Activated B cell treated with CpG ODN at 0.5 μM for 24 hours (primary cell): ENCODE measurements around the gene SLC36A2. TPM values are rescaled to one million over a fixed set of nuclear protein-coding genes. Genes with fewer than 3 reads are reported as not detected.

Experiments
- ATAC-seq: fragments of 200-7000 bp; cut with Tn5 transposase; one replicate; pipeline ENCODE4 v1.10.0; 2021; ENCODE audit warnings: low read depth, mild to moderate bottlenecking, moderate library complexity
- CTCF ChIA-PET: fragments of 350-600 bp; sonication (Branson Sonifier 250); formaldehyde crosslinking; loops from one replicate; lab custom pipeline; 2021; ENCODE audit warnings: antibody characterized with exemption; lab: Charles Lee
- POLR2A ChIA-PET: fragments of 350-600 bp; sonication (Branson Sonifier 250); formaldehyde crosslinking; loops from one replicate; lab custom pipeline; 2021; ENCODE audit warnings: antibody characterized with exemption; lab: Charles Lee
- DNase-seq: peaks from one replicate; pipeline ENCODE4 v3.0.0; 2022
- H3K27ac Mint-ChIP-seq: one replicate; pipeline ENCODE4 v1.8.0; 2020; ENCODE audit warnings: mixed read lengths
- H3K27me3 Mint-ChIP-seq: one replicate; pipeline ENCODE4 v1.8.0; 2021; ENCODE audit warnings: mixed read lengths
- H3K36me3 Mint-ChIP-seq: one replicate; pipeline ENCODE4 v1.8.0; 2021; ENCODE audit warnings: low read depth, mixed read lengths
- H3K4me1 Mint-ChIP-seq: one replicate; pipeline ENCODE4 v1.8.0; 2021; ENCODE audit warnings: mixed read lengths
- H3K4me3 Mint-ChIP-seq: one replicate; pipeline ENCODE4 v1.8.0; 2020; ENCODE audit warnings: mild to moderate bottlenecking, mixed read lengths
- H3K9me3 Mint-ChIP-seq: one replicate; pipeline ENCODE4 v1.8.0; 2020; ENCODE audit warnings: mixed read lengths
- CTCF ChIP-seq: fragments of 200-600 bp; IDR thresholded peaks from one replicate; pipeline ENCODE4 v1.8.0; 2022; ENCODE audit warnings: antibody characterized with exemption, mild to moderate bottlenecking
- intact Hi-C: fragments of 100-400 bp; cut with micrococcal nuclease; formaldehyde crosslinking; loops from one replicate; pipeline ENCODE4 v1.15.1; 2024
- total RNA-seq: library from RNA; stranded (reverse); gene quantifications from 2 replicates; pipeline ENCODE4 v1.2.3, GENCODE V29; 2022

The SLC36A2 gene
- total RNA-seq, 1 donor from 2014 or later, result not detected

- Mint-ChIP-seq H3K27ac (no peak overlapping the region), H3K27me3 (peaks cover 10% of the 10 kb centered on the region), H3K4me3 (no peak overlapping the region), H3K36me3 (no peaks in the 10 kb centered on the region), H3K9me3 (no peaks in the 10 kb centered on the region), H3K4me1 (no peaks in the 10 kb centered on the region)
- ChIA-PET POLR2A (interaction anchor here (0.6 kb wide), 1 partner anchor 119 kb away, joined by 3 read pairs; no protein-coding TSS in a partner anchor), CTCF (no interaction called here)
- DNase-seq (no peak), ATAC-seq (no peak)
- TF ChIP-seq CTCF, result no peak
- intact Hi-C loops, result no loop called here
Observed at GRCh38 chr5:151332857-151333256, 14.5 kb downstream of the SLC36A2 start.

- no peaks in the 10 kb centered on the region for H3K27me3 Mint-ChIP-seq
- no peak overlapping the region for H3K27ac Mint-ChIP-seq
- ChIA-PET CTCF (interaction anchor here (0.8 kb wide), 1 partner anchor 13 kb away, joined by 3 read pairs; no protein-coding TSS in a partner anchor), POLR2A (no interaction called here)
- no peak for TF ChIP-seq CTCF
- ATAC-seq (no peak), DNase-seq (no peak)
- no peak overlapping the region for H3K4me3 Mint-ChIP-seq
- no peaks in the 10 kb centered on the region for H3K36me3 Mint-ChIP-seq
- intact Hi-C loops, result no loop called here
- H3K9me3 Mint-ChIP-seq, result no peaks in the 10 kb centered on the region
- H3K4me1 Mint-ChIP-seq, result no peaks in the 10 kb centered on the region
Observed at GRCh38 chr5:151328734-151329133, 18.6 kb downstream of the SLC36A2 start.

- H3K4me3 Mint-ChIP-seq, result no peak overlapping the region
- intact Hi-C loops, result no loop called here
- ChIA-PET POLR2A (no interaction called here), CTCF (no interaction called here)
- H3K27me3 Mint-ChIP-seq, result no peaks in the 10 kb centered on the region
- DNase-seq (no peak), ATAC-seq (no peak)
- no peaks in the 10 kb centered on the region for H3K9me3 Mint-ChIP-seq
- TF ChIP-seq CTCF, result no peak
- H3K36me3 Mint-ChIP-seq, result no peaks in the 10 kb centered on the region
- H3K27ac Mint-ChIP-seq, result no peak overlapping the region
- H3K4me1 Mint-ChIP-seq, result no peaks in the 10 kb centered on the region
Observed at GRCh38 chr5:151327585-151327984, 19.8 kb downstream of the SLC36A2 start.

GRCh38 chr5:151326266-151326665 is 21.1 kb downstream of the SLC36A2 start:
- ChIA-PET POLR2A (no interaction called here), CTCF (interaction anchor here (0.8 kb wide), 1 partner anchor 10 kb away, joined by 3 read pairs; no protein-coding TSS in a partner anchor)
- H3K9me3 Mint-ChIP-seq, result no peaks in the 10 kb centered on the region

GRCh38 chr5:151320481-151320880 is 26.9 kb downstream of the SLC36A2 start:
- Mint-ChIP-seq H3K27ac (no peak overlapping the region), H3K36me3 (no peaks in the 10 kb centered on the region), H3K9me3 (no peaks in the 10 kb centered on the region), H3K27me3 (peaks cover 2% of the 10 kb centered on the region), H3K4me3 (no peak overlapping the region), H3K4me1 (peaks cover 11% of the 10 kb centered on the region)
- no peak for ATAC-seq
- intact Hi-C loops, result no loop called here
- ChIA-PET POLR2A (no interaction called here), CTCF (interaction anchor here (1.6 kb wide), 2 partner anchors 127 to 179 kb away, joined by 3 to 4 read pairs; partner anchors contain the start of gene SLC36A1)
- no peak for TF ChIP-seq CTCF
- no peak for DNase-seq

More at GRCh38 chr5:151326266-151326665, 21.1 kb downstream of the SLC36A2 start:
- intact Hi-C loops, result no loop called here
- Mint-ChIP-seq H3K4me3 (no peak overlapping the region), H3K4me1 (no peaks in the 10 kb centered on the region), H3K27ac (no peak overlapping the region), H3K27me3 (no peaks in the 10 kb centered on the region), H3K36me3 (no peaks in the 10 kb centered on the region)
- no peak for ATAC-seq
- TF ChIP-seq CTCF, result no peak
- DNase-seq, result no peak
